Non-pigmented ciliary epithelial cell (primary cell): Measurements from ENCODE around the gene RSBN1.
"Not testable (repeated sequence)": the region's sequence is repeated elsewhere in the genome, so short reads cannot be mapped to it uniquely, and the experiment has no call there.

ENCODE experiments used
- DNase-seq: peaks from one replicate; pipeline ENCODE4 v3.0.0-alpha.2; 2010; ENCODE audit warnings: low read depth

RSBN1 gene

GRCh38 chr1:113811888-113812660 is at the start of gene RSBN1:
Gene RSBN1, minus strand, starts transcription at chr1:113812476. Its CDS starts 64 bp downstream, at chr1:113812412.
- DNase-seq = peak; percentile 92

GRCh38 chr1:113861641-113862040 is 49.4 kb upstream of the RSBN1 start:
- no peak for DNase-seq

- peak; percentile 65 for DNase-seq
These were observed 48.6 kb upstream of the RSBN1 start for GRCh38 chr1:113860891-113861290.

GRCh38 chr1:113859478-113860175 is 47.4 kb upstream of the RSBN1 start:
- no peak for DNase-seq

- no peak for DNase-seq
These were observed 46.7 kb upstream of the RSBN1 start for GRCh38 chr1:113858982-113859381.

GRCh38 chr1:113858418-113858817 is 46.1 kb upstream of the RSBN1 start:
- DNase-seq = no peak

- no peak for DNase-seq
These were observed 45.5 kb upstream of the RSBN1 start for GRCh38 chr1:113857776-113858175.

GRCh38 chr1:113856401-113856790 is 44.1 kb upstream of the RSBN1 start:
- no peak for DNase-seq

GRCh38 chr1:113855630-113856400 is 43.5 kb upstream of the RSBN1 start:
- DNase-seq = no peak

- DNase-seq = no peak
These were observed 42.0 kb upstream of the RSBN1 start for GRCh38 chr1:113854234-113854633.

GRCh38 chr1:113852694-113853093 is 40.4 kb upstream of the RSBN1 start:
- DNase-seq = not testable (repeated sequence)

- DNase-seq = no peak
These were observed 38.0 kb upstream of the RSBN1 start for GRCh38 chr1:113850127-113850796.

GRCh38 chr1:113849072-113849471 is 36.8 kb upstream of the RSBN1 start:
- no peak for DNase-seq

GRCh38 chr1:113846391-113847035 is 34.2 kb upstream of the RSBN1 start:
- no peak for DNase-seq

GRCh38 chr1:113836534-113836933 is 24.3 kb upstream of the RSBN1 start:
- no peak for DNase-seq

GRCh38 chr1:113835686-113836290 is 23.5 kb upstream of the RSBN1 start:
- DNase-seq = no peak

- DNase-seq = no peak
These were observed 22.4 kb upstream of the RSBN1 start for GRCh38 chr1:113834716-113835115.

- DNase-seq = peak; percentile 36
These were observed 17.8 kb upstream of the RSBN1 start for GRCh38 chr1:113830039-113830438.

- DNase-seq = no peak
These were observed 9.6 kb upstream of the RSBN1 start for GRCh38 chr1:113821916-113822315.

GRCh38 chr1:113818578-113818977 is 6.3 kb upstream of the RSBN1 start:
- no peak for DNase-seq

GRCh38 chr1:113813218-113813617 is 942 bp upstream of the RSBN1 start:
- DNase-seq = no peak
